NCI-H2227 (cell line): ENCODE data around the gene TSPAN31.
"Not testable (repeated sequence)": the region's sequence is repeated elsewhere in the genome, so short reads cannot be mapped to it uniquely, and the experiment has no call there.

Experiments used
- DNase-seq: peaks from one replicate; lab custom pipeline; 2025; ENCODE audit not compliant: unreplicated experiment; lab: John Stamatoyannopoulos, UW

Gene TSPAN31

GRCh38 chr12:57721846-57722608 lies 22.8 kb upstream of the TSPAN31 start:
- not testable (repeated sequence) for DNase-seq

GRCh38 chr12:57722716-57723629 lies 21.9 kb upstream of the TSPAN31 start:
- no peak for DNase-seq

GRCh38 chr12:57723630-57723962 lies 21.2 kb upstream of the TSPAN31 start:
- DNase-seq, result no peak

- no peak for DNase-seq
These were observed 20.6 kb upstream of the TSPAN31 start for GRCh38 chr12:57724003-57724935.

GRCh38 chr12:57724936-57725740 lies 19.7 kb upstream of the TSPAN31 start:
- DNase-seq, result no peak

GRCh38 chr12:57725851-57726150 lies 19.0 kb upstream of the TSPAN31 start:
- DNase-seq, result no peak

DNA sequence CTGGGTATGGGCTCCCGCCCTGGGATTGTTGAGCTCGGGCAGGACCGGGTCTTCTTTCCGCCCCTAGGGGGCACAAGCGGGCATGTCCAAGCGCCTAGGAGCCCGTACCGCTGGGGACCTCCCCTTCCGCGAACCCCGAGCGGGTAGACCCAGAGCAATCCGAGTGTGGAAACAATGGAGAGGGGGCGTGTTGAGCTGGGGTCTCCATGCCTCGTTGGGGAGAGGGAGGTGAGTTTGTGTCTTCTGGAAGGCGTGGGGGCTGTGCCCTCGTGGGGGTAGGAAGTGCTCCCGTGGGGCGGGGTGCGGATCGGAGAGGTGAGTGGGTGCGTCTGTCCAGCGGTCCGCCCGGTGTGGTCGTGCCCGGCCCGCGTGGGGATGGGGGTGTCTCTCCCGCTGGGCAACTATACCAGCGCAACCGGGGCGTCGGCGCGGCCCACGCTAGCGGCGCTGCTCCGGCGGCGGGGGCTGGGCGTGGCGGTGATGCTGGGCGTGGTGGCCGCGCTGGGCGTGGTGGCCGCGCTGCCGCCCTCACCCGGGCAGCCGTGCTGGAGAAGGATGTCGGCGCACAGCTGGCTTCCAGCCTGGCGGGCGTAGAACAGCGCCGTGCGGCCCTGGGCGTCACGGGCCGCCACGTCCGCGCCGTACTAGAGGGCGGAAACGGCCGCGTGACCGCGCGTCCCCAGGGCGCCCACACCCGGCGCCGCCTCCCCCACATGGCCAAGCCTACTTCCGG lies 18.5 kb upstream of the TSPAN31 start:
- DNase-seq, result no peak

GRCh38 chr12:57726884-57727757 lies 17.7 kb upstream of the TSPAN31 start:
- DNase-seq, result no peak

GRCh38 chr12:57727758-57728395 lies 17.0 kb upstream of the TSPAN31 start:
- no peak for DNase-seq

- no peak for DNase-seq
These were observed 15.5 kb upstream of the TSPAN31 start for GRCh38 chr12:57729321-57729844.

DNA sequence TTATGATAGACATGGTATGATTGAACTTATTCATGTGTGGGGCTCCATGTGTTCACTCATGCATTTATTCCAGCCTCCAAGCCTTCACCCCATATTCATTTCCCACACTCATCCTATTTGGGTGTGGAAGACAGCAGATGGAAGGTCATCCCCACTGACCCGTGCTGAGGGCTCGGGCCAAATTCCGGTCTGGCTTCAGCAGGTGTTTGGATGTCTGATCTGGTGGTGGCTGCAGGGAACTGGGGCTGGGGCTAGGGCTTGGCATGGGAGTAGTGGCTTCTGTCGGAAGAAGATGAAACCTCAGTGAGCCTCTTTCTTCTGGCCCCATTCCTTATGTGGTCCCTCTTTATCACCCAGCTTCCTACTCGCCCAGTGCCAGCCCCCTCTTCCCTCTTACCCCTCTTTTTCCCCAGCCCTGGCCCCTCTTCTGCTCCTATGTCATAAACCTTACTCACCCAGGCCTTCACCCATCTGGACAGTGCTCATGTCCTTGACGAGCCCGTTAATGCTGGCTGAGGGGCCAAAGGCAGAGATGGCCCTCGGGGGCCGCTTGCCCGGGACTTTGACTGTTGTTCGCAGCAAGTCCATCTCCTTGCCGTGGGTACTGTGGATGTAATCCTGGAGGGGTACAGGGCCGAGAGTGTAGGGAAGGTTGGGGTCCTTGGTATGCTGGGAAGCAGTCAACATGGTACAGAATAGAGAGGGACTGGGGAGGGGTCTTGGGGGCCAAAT lies 14.3 kb upstream of the TSPAN31 start:
- no peak for DNase-seq

- no peak for DNase-seq
These were observed 13.3 kb upstream of the TSPAN31 start for GRCh38 chr12:57731411-57732080.

DNA sequence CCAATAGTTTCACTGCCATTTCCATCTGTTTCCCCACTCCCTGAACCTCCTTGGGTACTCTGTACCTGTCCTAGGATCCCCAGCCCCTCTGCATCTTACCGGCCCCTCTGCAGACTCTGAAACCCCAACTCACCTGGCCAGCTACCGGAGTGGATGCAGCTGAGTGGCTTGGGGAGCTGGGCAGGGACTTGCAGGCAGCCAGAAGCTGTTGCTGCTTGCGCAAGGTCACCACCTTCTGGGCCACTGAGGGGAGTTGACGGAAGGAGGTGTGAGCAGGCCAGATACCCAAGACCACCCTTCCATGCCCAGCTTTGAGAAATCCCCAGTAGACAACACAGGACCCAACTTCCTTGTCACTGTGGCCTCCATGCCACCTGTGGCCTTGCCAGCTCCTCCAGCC lies 12.6 kb upstream of the TSPAN31 start:
- DNase-seq, result no peak

- no peak for DNase-seq
These were observed 11.9 kb upstream of the TSPAN31 start for GRCh38 chr12:57732726-57733593.

DNA sequence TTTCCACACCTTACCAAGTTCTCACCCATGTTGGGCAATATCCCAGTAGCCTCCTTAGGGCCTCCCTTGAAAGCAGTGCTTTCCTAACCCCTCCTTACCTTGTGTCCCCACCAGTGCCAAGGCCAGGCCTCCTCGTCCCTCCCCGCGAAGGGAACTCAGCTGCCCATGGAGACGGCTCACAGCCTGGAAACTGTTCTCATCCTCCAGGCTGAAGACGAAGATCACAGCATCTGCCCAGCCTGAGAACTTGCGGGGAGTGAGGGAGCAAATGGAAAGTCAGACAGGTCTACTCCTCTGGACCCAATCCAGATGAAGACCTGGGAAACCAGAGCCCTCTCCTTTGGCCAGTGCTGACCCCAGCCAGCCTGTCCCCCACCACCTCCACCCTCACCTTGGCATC lies 10.9 kb upstream of the TSPAN31 start:
- DNase-seq, result no peak

DNA sequence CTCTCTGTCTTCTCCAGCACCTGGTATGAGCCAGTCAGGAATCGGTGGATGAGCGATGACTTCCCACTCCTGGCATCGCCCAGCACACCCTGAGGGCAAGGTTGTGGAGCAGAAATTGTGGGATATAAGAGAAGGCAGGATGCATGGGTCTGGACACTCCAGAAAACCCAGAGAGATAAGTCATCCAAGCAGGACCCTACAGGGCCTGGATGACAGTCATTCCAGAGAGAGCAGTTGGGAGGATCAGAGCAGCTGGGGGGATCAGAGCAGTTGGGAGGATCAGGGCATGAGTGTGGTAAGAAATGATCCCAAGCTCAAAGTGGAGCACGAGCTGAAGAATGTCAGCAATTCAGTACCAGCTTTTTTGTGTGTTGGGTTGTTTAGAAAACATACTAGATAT lies 10.2 kb upstream of the TSPAN31 start:
- no peak for DNase-seq
